Panc1 (cell line): Measurements from ENCODE around the gene ITGAD.

ENCODE experiments used
- POLR2AphosphoS5 ChIP-seq: IDR thresholded peaks from 2 replicates; pipeline ENCODE4 v1.6.1; 2012; ENCODE audit warnings: mild to moderate bottlenecking, low read depth, low read length, moderate library complexity
- SIN3A ChIP-seq: IDR thresholded peaks from 2 replicates; pipeline ENCODE4 v1.6.1; 2012; ENCODE audit warnings: low read depth, mild to moderate bottlenecking, low read length, moderate library complexity, borderline replicate concordance; ENCODE audit not compliant: insufficient read depth
- TCF7L2 ChIP-seq: IDR thresholded peaks from 2 replicates; pipeline ENCODE4 v1.6.1; 2011; ENCODE audit warnings: mild to moderate bottlenecking, low read depth, low read length, inconsistent platforms
- TF ChIP-seq, protein P1 (sequence below): fragments of 450-650 bp; IDR thresholded peaks from 2 replicates; pipeline ENCODE4 v1.5.1; 2017; ENCODE audit warnings: mild to moderate bottlenecking
- TF ChIP-seq, protein P2 (sequence below), 2 experiments: IDR thresholded peaks; 2 replicates each; pipeline ENCODE4 v1.6.1; 2011 to 2012; ENCODE audit warnings: low read depth in 2 of 2, control low read depth in 1 of 2, low read length in 1 of 2, mild to moderate bottlenecking in 1 of 2, moderate library complexity in 1 of 2; ENCODE audit not compliant: insufficient read depth in 1 of 2

DNA sequence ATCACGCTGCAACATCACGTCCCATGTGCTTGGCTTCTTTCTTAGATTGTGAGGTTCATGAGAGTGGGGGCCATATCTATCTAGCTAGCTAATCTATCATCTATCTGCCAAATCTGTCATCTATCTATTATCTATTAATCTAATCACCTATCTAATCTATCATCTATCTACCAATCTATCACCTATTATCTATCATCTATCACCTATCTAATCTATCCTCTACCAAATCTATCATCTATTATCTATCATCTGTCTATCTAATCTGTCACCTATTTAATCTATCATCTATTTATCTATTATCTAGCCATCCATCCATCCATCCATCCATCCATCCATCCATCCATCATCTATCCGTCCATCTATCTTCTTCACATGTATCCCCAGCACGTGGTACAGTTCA is 20.8 kb downstream of the ITGAD start:
- TF ChIP-seq, protein P1, sequence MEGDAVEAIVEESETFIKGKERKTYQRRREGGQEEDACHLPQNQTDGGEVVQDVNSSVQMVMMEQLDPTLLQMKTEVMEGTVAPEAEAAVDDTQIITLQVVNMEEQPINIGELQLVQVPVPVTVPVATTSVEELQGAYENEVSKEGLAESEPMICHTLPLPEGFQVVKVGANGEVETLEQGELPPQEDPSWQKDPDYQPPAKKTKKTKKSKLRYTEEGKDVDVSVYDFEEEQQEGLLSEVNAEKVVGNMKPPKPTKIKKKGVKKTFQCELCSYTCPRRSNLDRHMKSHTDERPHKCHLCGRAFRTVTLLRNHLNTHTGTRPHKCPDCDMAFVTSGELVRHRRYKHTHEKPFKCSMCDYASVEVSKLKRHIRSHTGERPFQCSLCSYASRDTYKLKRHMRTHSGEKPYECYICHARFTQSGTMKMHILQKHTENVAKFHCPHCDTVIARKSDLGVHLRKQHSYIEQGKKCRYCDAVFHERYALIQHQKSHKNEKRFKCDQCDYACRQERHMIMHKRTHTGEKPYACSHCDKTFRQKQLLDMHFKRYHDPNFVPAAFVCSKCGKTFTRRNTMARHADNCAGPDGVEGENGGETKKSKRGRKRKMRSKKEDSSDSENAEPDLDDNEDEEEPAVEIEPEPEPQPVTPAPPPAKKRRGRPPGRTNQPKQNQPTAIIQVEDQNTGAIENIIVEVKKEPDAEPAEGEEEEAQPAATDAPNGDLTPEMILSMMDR: no peak
- TF ChIP-seq POLR2AphosphoS5 (no peak), SIN3A (no peak), TCF7L2 (no peak)
- TF ChIP-seq, protein P2, sequence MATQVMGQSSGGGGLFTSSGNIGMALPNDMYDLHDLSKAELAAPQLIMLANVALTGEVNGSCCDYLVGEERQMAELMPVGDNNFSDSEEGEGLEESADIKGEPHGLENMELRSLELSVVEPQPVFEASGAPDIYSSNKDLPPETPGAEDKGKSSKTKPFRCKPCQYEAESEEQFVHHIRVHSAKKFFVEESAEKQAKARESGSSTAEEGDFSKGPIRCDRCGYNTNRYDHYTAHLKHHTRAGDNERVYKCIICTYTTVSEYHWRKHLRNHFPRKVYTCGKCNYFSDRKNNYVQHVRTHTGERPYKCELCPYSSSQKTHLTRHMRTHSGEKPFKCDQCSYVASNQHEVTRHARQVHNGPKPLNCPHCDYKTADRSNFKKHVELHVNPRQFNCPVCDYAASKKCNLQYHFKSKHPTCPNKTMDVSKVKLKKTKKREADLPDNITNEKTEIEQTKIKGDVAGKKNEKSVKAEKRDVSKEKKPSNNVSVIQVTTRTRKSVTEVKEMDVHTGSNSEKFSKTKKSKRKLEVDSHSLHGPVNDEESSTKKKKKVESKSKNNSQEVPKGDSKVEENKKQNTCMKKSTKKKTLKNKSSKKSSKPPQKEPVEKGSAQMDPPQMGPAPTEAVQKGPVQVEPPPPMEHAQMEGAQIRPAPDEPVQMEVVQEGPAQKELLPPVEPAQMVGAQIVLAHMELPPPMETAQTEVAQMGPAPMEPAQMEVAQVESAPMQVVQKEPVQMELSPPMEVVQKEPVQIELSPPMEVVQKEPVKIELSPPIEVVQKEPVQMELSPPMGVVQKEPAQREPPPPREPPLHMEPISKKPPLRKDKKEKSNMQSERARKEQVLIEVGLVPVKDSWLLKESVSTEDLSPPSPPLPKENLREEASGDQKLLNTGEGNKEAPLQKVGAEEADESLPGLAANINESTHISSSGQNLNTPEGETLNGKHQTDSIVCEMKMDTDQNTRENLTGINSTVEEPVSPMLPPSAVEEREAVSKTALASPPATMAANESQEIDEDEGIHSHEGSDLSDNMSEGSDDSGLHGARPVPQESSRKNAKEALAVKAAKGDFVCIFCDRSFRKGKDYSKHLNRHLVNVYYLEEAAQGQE (IDR thresholded peaks at IDR 0.05; ENCODE audit: insufficient read depth in 1 of 2, low read depth in 2 of 2, low read length in 1 of 2): no peak
